PFSK-1 (cell line): Measurements from ENCODE around the gene ARHGAP4.

Experiments used
- FOXP2 ChIP-seq: optimal IDR thresholded peaks from 2 replicates; pipeline ENCODE3; 2011; ENCODE audit warnings: borderline replicate concordance, control low read depth, inconsistent platforms; ENCODE audit not compliant: insufficient read depth; ENCODE audit errors: extremely low read length, extremely low read depth
- POLR2AphosphoS5 ChIP-seq: IDR thresholded peaks from 2 replicates; pipeline ENCODE4 v1.6.1; 2012; ENCODE audit warnings: low read depth, mild to moderate bottlenecking, control low read depth, low read length, moderate library complexity
- SIN3A ChIP-seq: IDR thresholded peaks from 2 replicates; pipeline ENCODE4 v1.6.1; 2012; ENCODE audit warnings: mild to moderate bottlenecking, low read length, moderate library complexity, borderline replicate concordance; ENCODE audit not compliant: insufficient read depth
- TAF1 ChIP-seq: IDR thresholded peaks from 2 replicates; pipeline ENCODE4 v1.6.1; 2012; ENCODE audit warnings: low read length, control low read depth, borderline replicate concordance; ENCODE audit not compliant: insufficient read depth
- TF ChIP-seq, protein P1 (sequence below), 2 experiments: IDR thresholded peaks; 2 replicates each; pipeline versions ENCODE4 v1.6.1 to v1.8.0; 2011 to 2012; ENCODE audit warnings: low read depth in 2 of 2, low read length in 2 of 2, control low read depth in 1 of 2, inconsistent platforms in 1 of 2, mild to moderate bottlenecking in 1 of 2, moderate library complexity in 1 of 2; ENCODE audit not compliant: insufficient read depth in 1 of 2

ARHGAP4 gene

DNA sequence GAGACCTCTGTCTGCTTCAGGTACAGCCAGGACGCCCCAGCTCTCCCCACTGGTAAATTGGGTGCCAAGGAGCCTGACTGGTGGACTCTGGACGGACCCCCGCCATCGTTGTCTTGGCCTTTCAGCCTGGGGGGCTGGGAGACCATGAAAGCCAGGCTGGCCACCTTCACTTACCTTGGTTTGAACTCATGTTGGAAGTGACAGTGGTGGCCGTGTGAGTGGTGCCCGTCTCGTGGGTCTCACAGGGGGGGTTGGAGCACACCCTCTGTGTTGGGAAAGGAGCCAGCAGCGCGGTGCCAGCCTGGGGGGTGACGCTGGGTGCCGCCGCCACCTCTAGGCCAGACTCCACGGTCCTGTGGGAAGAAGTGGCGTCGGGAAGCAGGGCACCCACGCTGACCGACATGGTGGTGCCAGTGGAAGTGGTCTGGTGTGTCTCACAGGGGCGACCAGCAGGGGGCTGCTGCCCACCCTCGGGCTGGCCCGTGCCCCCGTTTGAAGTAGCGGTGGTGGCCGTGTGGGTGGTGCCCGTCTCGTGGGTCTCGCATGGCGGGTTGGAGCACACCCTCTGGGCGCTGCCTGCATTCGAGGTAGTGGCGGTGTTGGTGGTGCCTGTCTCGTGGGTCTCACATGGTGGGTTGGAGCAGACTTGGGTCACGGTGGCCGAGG lies 28.0 kb upstream of the ARHGAP4 start:
- TF ChIP-seq, protein P1, sequence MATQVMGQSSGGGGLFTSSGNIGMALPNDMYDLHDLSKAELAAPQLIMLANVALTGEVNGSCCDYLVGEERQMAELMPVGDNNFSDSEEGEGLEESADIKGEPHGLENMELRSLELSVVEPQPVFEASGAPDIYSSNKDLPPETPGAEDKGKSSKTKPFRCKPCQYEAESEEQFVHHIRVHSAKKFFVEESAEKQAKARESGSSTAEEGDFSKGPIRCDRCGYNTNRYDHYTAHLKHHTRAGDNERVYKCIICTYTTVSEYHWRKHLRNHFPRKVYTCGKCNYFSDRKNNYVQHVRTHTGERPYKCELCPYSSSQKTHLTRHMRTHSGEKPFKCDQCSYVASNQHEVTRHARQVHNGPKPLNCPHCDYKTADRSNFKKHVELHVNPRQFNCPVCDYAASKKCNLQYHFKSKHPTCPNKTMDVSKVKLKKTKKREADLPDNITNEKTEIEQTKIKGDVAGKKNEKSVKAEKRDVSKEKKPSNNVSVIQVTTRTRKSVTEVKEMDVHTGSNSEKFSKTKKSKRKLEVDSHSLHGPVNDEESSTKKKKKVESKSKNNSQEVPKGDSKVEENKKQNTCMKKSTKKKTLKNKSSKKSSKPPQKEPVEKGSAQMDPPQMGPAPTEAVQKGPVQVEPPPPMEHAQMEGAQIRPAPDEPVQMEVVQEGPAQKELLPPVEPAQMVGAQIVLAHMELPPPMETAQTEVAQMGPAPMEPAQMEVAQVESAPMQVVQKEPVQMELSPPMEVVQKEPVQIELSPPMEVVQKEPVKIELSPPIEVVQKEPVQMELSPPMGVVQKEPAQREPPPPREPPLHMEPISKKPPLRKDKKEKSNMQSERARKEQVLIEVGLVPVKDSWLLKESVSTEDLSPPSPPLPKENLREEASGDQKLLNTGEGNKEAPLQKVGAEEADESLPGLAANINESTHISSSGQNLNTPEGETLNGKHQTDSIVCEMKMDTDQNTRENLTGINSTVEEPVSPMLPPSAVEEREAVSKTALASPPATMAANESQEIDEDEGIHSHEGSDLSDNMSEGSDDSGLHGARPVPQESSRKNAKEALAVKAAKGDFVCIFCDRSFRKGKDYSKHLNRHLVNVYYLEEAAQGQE (IDR thresholded peaks at IDR 0.05; ENCODE audit: insufficient read depth in 1 of 2, low read depth in 2 of 2, low read length in 2 of 2), result no peak
- TF ChIP-seq POLR2AphosphoS5 (no peak), FOXP2 (no peak), TAF1 (no peak), SIN3A (no peak)

DNA sequence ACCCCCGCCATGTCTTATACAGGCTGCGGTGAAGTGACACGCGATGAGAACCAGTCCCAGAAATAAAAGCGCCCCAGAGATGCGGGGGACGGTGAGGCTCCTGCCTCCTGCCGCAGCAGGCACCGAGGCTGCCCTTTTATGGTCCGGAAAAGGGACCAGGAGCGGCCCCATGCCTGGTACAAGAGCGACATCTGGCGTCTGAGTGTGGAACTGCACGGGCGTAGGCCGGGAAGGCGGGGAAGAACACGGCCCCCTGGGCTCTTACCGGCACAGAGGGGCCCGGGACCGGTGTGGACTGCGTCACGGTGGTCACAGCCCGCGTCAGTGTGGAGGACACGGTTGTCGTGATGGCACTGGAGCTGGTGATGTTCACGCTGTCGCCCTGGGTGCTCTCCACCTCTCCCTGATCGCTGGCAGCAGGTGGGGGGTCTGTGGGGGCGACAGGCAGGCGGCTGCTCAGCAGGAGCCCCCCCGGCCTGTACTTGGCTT lies 27.3 kb upstream of the ARHGAP4 start:
- TF ChIP-seq SIN3A (no peak), TAF1 (no peak), FOXP2 (no peak), POLR2AphosphoS5 (no peak)
- TF ChIP-seq, protein P1 (IDR thresholded peaks at IDR 0.05; ENCODE audit: insufficient read depth in 1 of 2, low read depth in 2 of 2, low read length in 2 of 2), result no peak

DNA sequence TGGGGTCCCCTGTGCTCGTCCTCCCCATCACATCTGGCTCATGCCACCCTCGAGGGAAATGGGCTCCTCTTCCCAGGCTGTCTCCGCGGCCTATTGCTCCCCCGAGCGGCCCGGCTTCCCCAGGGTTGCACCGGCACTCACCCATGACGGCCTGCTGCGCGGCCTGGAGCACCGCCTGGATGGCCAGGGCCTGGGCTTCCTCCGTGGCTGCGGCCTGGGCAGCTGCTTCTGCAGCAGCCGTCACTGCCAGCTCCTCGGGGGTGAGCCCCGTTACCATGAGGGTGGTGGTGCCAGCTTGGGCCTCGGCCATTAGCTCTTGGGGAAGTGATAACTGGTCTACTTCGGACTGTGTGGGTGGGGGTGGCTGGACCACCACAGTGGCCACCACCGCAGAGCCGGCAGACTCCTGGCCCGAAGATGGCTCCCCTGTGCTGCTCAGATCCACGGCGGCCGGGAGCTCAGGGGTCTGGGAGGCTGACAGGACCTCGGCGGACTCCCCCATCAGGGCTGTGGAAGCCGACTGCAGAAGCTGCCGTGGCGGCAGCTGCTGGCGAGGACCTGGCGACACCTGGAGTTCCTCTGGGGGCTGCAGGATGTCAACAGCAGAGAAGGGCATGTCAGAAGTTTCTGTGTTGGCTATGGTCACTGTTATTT lies 26.4 kb upstream of the ARHGAP4 start:
- TF ChIP-seq TAF1 (no peak), POLR2AphosphoS5 (no peak), FOXP2 (no peak), SIN3A (no peak)

DNA sequence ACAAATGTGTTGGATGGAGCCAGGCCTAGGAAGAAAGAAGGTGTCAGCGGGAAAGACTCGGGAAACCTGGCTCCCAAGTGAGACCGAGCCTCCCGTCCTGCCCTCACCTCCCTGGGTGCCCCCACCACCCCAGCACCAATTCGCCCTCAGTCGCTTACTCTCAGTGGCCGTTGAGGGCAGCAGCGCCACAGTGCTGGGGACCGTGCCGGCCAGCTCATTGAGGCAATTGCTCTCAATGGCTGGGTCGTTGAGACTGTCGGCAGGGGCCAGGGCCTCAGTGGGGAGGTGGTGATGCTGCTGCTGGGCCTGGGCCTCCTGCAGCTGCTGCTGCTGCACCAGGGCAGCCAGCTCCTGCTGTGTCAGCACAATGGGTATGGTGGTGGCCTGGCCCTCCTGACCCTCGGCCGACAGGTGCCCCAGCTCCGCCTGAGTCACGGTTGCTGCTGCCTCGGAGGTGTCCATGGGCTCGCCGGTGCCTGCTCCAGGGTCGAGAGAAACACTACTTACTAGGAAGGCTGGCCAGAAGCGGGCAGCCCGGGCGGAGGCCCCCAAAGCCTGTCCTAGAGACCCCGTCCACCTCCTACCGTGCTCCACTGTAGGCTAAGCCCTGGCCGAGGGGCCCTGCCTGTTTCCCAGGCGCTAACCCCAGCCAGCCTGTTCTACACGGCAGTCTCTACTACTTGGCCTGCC lies 25.8 kb upstream of the ARHGAP4 start:
- TF ChIP-seq FOXP2 (no peak), SIN3A (no peak), TAF1 (no peak), POLR2AphosphoS5 (no peak)
- TF ChIP-seq, protein P1 (IDR thresholded peaks at IDR 0.05; ENCODE audit: insufficient read depth in 1 of 2, low read depth in 2 of 2, low read length in 2 of 2), result no peak

DNA sequence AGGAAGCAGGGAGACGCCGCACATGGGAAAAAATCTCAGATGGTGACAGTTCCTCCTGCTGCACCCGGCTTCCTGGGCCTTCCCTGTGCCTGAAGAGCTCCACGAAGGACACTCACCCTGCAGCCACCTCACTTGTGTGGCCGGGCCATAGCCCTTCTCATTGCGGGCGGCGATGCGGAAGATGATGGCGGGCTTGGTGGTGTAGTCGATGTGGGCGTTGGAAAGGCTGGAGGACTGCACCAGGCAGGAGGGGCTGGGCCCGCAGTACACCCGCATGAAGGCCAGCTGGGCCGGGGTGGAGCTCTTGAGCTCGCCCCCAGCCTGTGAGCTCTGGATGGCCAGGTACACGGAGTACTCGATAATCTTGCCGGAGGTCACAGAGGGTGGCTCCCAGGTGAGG lies 24.1 kb upstream of the ARHGAP4 start:
- TF ChIP-seq TAF1 (no peak), FOXP2 (no peak), SIN3A (no peak), POLR2AphosphoS5 (no peak)
- TF ChIP-seq, protein P1 (IDR thresholded peaks at IDR 0.05; ENCODE audit: insufficient read depth in 1 of 2, low read depth in 2 of 2, low read length in 2 of 2), result no peak
